Measurements from ENCODE around the gene RNU1-3. TPM values are rescaled to one million over a fixed set of nuclear protein-coding genes. Genes with fewer than 3 reads are reported as not detected.
"Not testable (repeated sequence)": the region's sequence is repeated elsewhere in the genome, so short reads cannot be mapped to it uniquely, and the experiment has no call there.

RNU1-3 gene
- total and polyA plus RNA-seq, 9 of the 15 experiments (the other 6 are each of a cell fraction or from before 2014, with no cell fraction given) = under 0.01 to 32,823 (median 2,538) TPM; not detected in 4

DNA sequence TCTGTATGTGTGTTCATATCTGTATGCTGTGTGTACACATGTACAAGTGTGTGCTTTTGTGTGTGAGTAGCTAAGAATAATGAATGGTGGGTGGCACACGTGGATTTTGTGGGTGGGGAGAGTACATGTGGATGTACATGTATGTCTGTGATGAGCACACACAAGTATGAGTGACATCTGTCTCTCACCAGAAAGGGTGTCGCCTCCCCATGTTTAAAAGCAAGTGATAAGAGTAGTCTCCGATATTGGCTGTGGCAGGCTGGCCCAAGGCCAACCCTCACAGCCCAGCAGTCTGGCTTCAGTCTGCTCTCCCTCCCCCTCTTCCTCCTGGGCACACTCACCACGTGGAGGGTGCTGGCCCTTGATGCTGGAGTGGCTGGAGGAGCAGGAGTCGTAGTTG, 36.9 kb upstream of the RNU1-3 start:
- H3K9me3 ChIP-seq (replicated peaks; ENCODE audit: control insufficient read depth, insufficient read depth, low read depth, low read length); intact Hi-C loops (cut with micrococcal nuclease); H3K27ac ChIP-seq (ENCODE audit: extremely low read depth, low read depth, low read length); ATAC-seq; POLR2A ChIA-PET; H3K36me3 ChIP-seq (ENCODE audit: control insufficient read depth, insufficient read depth, low read length); BruUV-seq (replicated peaks); H3K9me1 ChIP-seq (ENCODE audit: control insufficient read depth, insufficient read depth, low read length); H3K79me2 ChIP-seq (ENCODE audit: control insufficient read depth, insufficient read depth, low read length); in situ Hi-C loops (cut with MboI); H2AFZ ChIP-seq (ENCODE audit: low read depth, low read length); DNase-seq (ENCODE audit: extremely low read depth in 1 of 4, low spot score in 3 of 4); H3K27me3 ChIP-seq (ENCODE audit: control insufficient read depth in 2 of 2, insufficient read depth in 2 of 2, low read length in 2 of 2); H3K9ac ChIP-seq (ENCODE audit: insufficient read depth in 1 of 2, low read depth in 2 of 2, low read length in 2 of 2); H4K20me1 ChIP-seq (replicated peaks; ENCODE audit: control insufficient read depth, insufficient read depth, low read length); H3K4me3 ChIP-seq; H3K4me2 ChIP-seq (ENCODE audit: insufficient read depth, low read length); FAIRE-seq: not testable (repeated sequence)
- H3K4me1 ChIP-seq (replicated peaks in 1 of 2; ENCODE audit: control insufficient read depth in 2 of 2, insufficient read depth in 2 of 2, low read length in 2 of 2) = peaks cover 0 to 10% of the 10 kb centered on the region in 2 experiments; a peak in 2 of 5 replicates
- 6% methylated on average over 2 of the region's 5 CpGs for WGBS (ENCODE audit: insufficient coverage, low coverage, missing lambda C conversion rate)
- CTCF ChIA-PET (ENCODE audit: low intra/inter-chr PET ratio) = interaction anchor here (0.9 kb wide), 1 partner anchor 83 kb away, joined by 4 read pairs; no protein-coding TSS in a partner anchor
- TF ChIP-seq MEIS2 (IDR thresholded peaks at IDR 0.05; ENCODE audit: partially characterized antibody) (peak; percentile 74), NFIC (IDR thresholded peaks at IDR 0.05) (peak; percentile 58)
- TF ChIP-seq, protein P1, sequence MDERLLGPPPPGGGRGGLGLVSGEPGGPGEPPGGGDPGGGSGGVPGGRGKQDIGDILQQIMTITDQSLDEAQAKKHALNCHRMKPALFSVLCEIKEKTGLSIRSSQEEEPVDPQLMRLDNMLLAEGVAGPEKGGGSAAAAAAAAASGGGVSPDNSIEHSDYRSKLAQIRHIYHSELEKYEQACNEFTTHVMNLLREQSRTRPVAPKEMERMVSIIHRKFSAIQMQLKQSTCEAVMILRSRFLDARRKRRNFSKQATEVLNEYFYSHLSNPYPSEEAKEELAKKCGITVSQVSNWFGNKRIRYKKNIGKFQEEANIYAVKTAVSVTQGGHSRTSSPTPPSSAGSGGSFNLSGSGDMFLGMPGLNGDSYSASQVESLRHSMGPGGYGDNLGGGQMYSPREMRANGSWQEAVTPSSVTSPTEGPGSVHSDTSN (CRISPR knock-in tag; IDR thresholded peaks at IDR 0.05; ENCODE audit: low read depth) = not testable (repeated sequence)
- TF ChIP-seq, protein P1 (tag; conservative IDR thresholded peaks at IDR 0.05; ENCODE audit: low read depth) = peak; percentile 53; the same call in 1 of the 2 replicates
- TF ChIP-seq, protein P2, sequence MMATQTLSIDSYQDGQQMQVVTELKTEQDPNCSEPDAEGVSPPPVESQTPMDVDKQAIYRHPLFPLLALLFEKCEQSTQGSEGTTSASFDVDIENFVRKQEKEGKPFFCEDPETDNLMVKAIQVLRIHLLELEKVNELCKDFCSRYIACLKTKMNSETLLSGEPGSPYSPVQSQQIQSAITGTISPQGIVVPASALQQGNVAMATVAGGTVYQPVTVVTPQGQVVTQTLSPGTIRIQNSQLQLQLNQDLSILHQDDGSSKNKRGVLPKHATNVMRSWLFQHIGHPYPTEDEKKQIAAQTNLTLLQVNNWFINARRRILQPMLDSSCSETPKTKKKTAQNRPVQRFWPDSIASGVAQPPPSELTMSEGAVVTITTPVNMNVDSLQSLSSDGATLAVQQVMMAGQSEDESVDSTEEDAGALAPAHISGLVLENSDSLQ (IDR thresholded peaks at IDR 0.05) = peak; percentile 79

DNA sequence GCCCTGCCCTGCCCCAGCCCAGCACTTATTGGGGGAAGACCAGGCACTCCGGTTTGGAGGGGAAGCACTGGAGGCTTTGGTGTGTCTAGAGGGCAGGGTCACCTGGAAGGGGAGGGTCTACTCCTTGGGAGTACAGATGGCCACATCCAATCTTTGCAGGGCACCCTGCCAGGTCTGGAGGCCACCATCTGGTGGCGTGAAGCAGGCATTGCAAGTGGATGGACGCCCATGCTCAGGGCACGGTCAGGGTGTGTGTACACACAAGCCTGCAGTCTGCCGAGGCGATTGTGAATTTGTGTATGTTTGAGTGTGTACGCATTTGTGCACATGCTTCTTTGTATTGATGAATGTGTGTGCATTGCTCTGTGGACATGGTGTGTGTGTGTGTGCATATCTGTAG, 36.4 kb upstream of the RNU1-3 start:
- CTCF ChIA-PET (ENCODE audit: low intra/inter-chr PET ratio) = interaction anchor here (0.9 to 1.0 kb wide), 4 partner anchors 81 to 85 kb away, joined by 3 to 4 read pairs (median 4); no protein-coding TSS in a partner anchor
- intact Hi-C loops (cut with micrococcal nuclease); DNase-seq (ENCODE audit: extremely low read depth in 1 of 4, low spot score in 3 of 4); BruUV-seq (replicated peaks); H3K4me2 ChIP-seq (ENCODE audit: insufficient read depth, low read length); H3K4me3 ChIP-seq; H3K9ac ChIP-seq (ENCODE audit: insufficient read depth in 1 of 2, low read depth in 2 of 2, low read length in 2 of 2); in situ Hi-C loops (cut with MboI); H2AFZ ChIP-seq (ENCODE audit: low read depth, low read length); H3K9me3 ChIP-seq (replicated peaks; ENCODE audit: control insufficient read depth, insufficient read depth, low read depth, low read length); H4K20me1 ChIP-seq (replicated peaks; ENCODE audit: control insufficient read depth, insufficient read depth, low read length); H3K79me2 ChIP-seq (ENCODE audit: control insufficient read depth, insufficient read depth, low read length); H3K27ac ChIP-seq (ENCODE audit: extremely low read depth, low read depth, low read length); H3K36me3 ChIP-seq (ENCODE audit: control insufficient read depth, insufficient read depth, low read length); H3K27me3 ChIP-seq (ENCODE audit: control insufficient read depth in 2 of 2, insufficient read depth in 2 of 2, low read length in 2 of 2); POLR2A ChIA-PET; H3K9me1 ChIP-seq (ENCODE audit: control insufficient read depth, insufficient read depth, low read length): not testable (repeated sequence)
- ATAC-seq = peak; percentile 75
- WGBS (ENCODE audit: insufficient coverage, low coverage, missing lambda C conversion rate) = no CpG with 5 or more reads among the region's 7 CpGs
- H3K4me1 ChIP-seq (replicated peaks in 1 of 2; ENCODE audit: control insufficient read depth in 2 of 2, insufficient read depth in 2 of 2, low read length in 2 of 2) = peaks cover 0 to 10% of the 10 kb centered on the region in 2 experiments; a peak in 2 of 5 replicates
- FAIRE-seq = peak; percentile 97
